ENCODE data around the gene CLCN6. TPM values are rescaled to one million over a fixed set of nuclear protein-coding genes. Genes with fewer than 3 reads are reported as not detected.

CLCN6 gene
- total RNA-seq, 5 donors from 2014 or later (not counting 1 experiment from before 2014, with no cell fraction given) = 17.3 to 23.0 (median 21.3) TPM

GRCh38 chr1:11804666-11805421, 1.1 kb upstream of the CLCN6 start:
- H3K27me3 Mint-ChIP-seq = no peaks in the 10 kb centered on the region
- 8% methylated on average over 10 of the region's 17 CpGs for WGBS (ENCODE audit: insufficient coverage)
- Histone ChIP-seq H3K4me1 (ENCODE audit: control insufficient read depth in 1 of 2, extremely low read depth in 1 of 2, insufficient read depth in 2 of 2, low read length in 2 of 2) (peaks cover 21 to 46% of the 10 kb centered on the region in 2 experiments), H3K36me3 (ENCODE audit: control insufficient read depth in 2 of 2, extremely low read depth in 1 of 2, insufficient read depth in 1 of 2, low read length in 1 of 2) (peaks cover 2 to 23% of the 10 kb centered on the region in 2 donors), H3K9me3 (no peaks in the 10 kb centered on the region), H3K27ac (ENCODE audit: low read length) (peak overlapping the region; percentile 84), H3K27me3 (replicated peaks in 1 of 2; ENCODE audit: control insufficient read depth in 2 of 2, extremely low read depth in 1 of 2, insufficient read depth in 2 of 2, low read length in 1 of 2) (no peaks in the 10 kb centered on the region), H3K4me3 (ENCODE audit: control insufficient read depth in 1 of 2, extremely low read depth in 1 of 2, low read length in 1 of 2) (peak overlapping the region; percentile 86 to 90)
- ATAC-seq (replicated peaks in 1 of 4) (no peak), DNase-seq (peak in 14 of 35 experiments; percentile 6 to 57 (median 18))
- H3K4me1 Mint-ChIP-seq = peaks cover 52 to 65% (median 59%) of the 10 kb centered on the region in 3 donors
- peak overlapping the region; percentile 57 to 97 for H3K27ac Mint-ChIP-seq
- H3K9me3 Mint-ChIP-seq = no peaks in the 10 kb centered on the region
- ChIA-PET POLR2A (no interaction called here), CTCF (no interaction called here)
- peaks cover 18% of the 10 kb centered on the region for H3K36me3 Mint-ChIP-seq
- peak overlapping the region; percentile 92 to 97 (median 93) for H3K4me3 Mint-ChIP-seq

GRCh38 chr1:11806307-11806936, 431 bp downstream of the CLCN6 start:
- Histone ChIP-seq H3K36me3 (ENCODE audit: control insufficient read depth in 2 of 2, extremely low read depth in 1 of 2, insufficient read depth in 1 of 2, low read length in 1 of 2) (peaks cover 2 to 14% of the 10 kb centered on the region in 2 donors), H3K4me3 (ENCODE audit: control insufficient read depth in 1 of 2, extremely low read depth in 1 of 2, low read length in 1 of 2) (peak overlapping the region; percentile 86 to 90), H3K27ac (ENCODE audit: low read length) (peak overlapping the region; percentile 84), H3K27me3 (replicated peaks in 1 of 2; ENCODE audit: control insufficient read depth in 2 of 2, extremely low read depth in 1 of 2, insufficient read depth in 2 of 2, low read length in 1 of 2) (no peaks in the 10 kb centered on the region), H3K9me3 (no peaks in the 10 kb centered on the region), H3K4me1 (ENCODE audit: control insufficient read depth in 1 of 2, extremely low read depth in 1 of 2, insufficient read depth in 2 of 2, low read length in 2 of 2) (peaks cover 21 to 46% of the 10 kb centered on the region in 2 experiments)
- ATAC-seq (replicated peaks in 1 of 4) (peak; percentile 60 to 69 (median 64)), DNase-seq (no peak)
- CTCF ChIA-PET = interaction anchor here in 1 of 2 donors (0.6 to 1.8 kb wide), 4 partner anchors 101 to 1331 kb away, joined by 3 to 5 read pairs (median 4); partner anchors contain the start of gene MIIP
- Mint-ChIP-seq H3K4me1 (peaks cover 52 to 62% (median 61%) of the 10 kb centered on the region in 3 donors), H3K9me3 (no peaks in the 10 kb centered on the region), H3K27ac (peak overlapping the region; percentile 95 to 97), H3K4me3 (peak overlapping the region; percentile 92 to 97 (median 93)), H3K36me3 (peaks cover 12% of the 10 kb centered on the region), H3K27me3 (no peaks in the 10 kb centered on the region)
- WGBS (ENCODE audit: insufficient coverage) = 0% methylated on average over 13 of the region's 20 CpGs
- POLR2A ChIA-PET = interaction anchor here (0.6 to 1.6 kb wide), 5 partner anchors 101 to 534 kb away, joined by 3 to 11 read pairs (median 6); no protein-coding TSS in a partner anchor

- peak in 1 of 35 experiments; percentile 11 for DNase-seq
Measured at GRCh38 chr1:11807133-11807532, 1.1 kb downstream of the CLCN6 start.

GRCh38 chr1:11813021-11813420, 7.0 kb downstream of the CLCN6 start:
- POLR2A ChIA-PET = no interaction called here
- peaks cover 13 to 15% (median 15%) of the 10 kb centered on the region in 3 donors for H3K4me1 Mint-ChIP-seq
- H3K9me3 ChIP-seq = no peaks in the 10 kb centered on the region
- ATAC-seq (replicated peaks in 1 of 4) (no peak), DNase-seq (no peak)
- no peak overlapping the region for H3K27ac Mint-ChIP-seq
- WGBS (ENCODE audit: insufficient coverage) = 83% methylated on average over 1 of the region's 5 CpGs
- no peak overlapping the region for H3K4me3 Mint-ChIP-seq
- H3K9me3 Mint-ChIP-seq = no peaks in the 10 kb centered on the region
- H3K4me3 ChIP-seq (ENCODE audit: control insufficient read depth in 1 of 2, extremely low read depth in 1 of 2, low read length in 1 of 2) = no peak overlapping the region
- CTCF ChIA-PET = no interaction called here
- no peak overlapping the region for H3K27ac ChIP-seq (ENCODE audit: low read length)
- peaks cover 44% of the 10 kb centered on the region for H3K36me3 Mint-ChIP-seq
- no peaks in the 10 kb centered on the region for H3K27me3 ChIP-seq (replicated peaks in 1 of 2; ENCODE audit: control insufficient read depth in 2 of 2, extremely low read depth in 1 of 2, insufficient read depth in 2 of 2, low read length in 1 of 2)
- no peaks in the 10 kb centered on the region for H3K4me1 ChIP-seq (ENCODE audit: control insufficient read depth in 1 of 2, extremely low read depth in 1 of 2, insufficient read depth in 2 of 2, low read length in 2 of 2)
- no peaks in the 10 kb centered on the region for H3K27me3 Mint-ChIP-seq
- peaks cover 0 to 48% of the 10 kb centered on the region in 2 donors for H3K36me3 ChIP-seq (ENCODE audit: control insufficient read depth in 2 of 2, extremely low read depth in 1 of 2, insufficient read depth in 1 of 2, low read length in 1 of 2)

More at GRCh38 chr1:11807133-11807532, 1.1 kb downstream of the CLCN6 start:
- Histone ChIP-seq H3K27me3 (replicated peaks in 1 of 2; ENCODE audit: control insufficient read depth in 2 of 2, extremely low read depth in 1 of 2, insufficient read depth in 2 of 2, low read length in 1 of 2) (no peaks in the 10 kb centered on the region), H3K4me1 (ENCODE audit: control insufficient read depth in 1 of 2, extremely low read depth in 1 of 2, insufficient read depth in 2 of 2, low read length in 2 of 2) (peaks cover 21 to 44% of the 10 kb centered on the region in 2 experiments), H3K36me3 (ENCODE audit: control insufficient read depth in 2 of 2, extremely low read depth in 1 of 2, insufficient read depth in 1 of 2, low read length in 1 of 2) (peaks cover 2 to 17% of the 10 kb centered on the region in 2 donors), H3K27ac (ENCODE audit: low read length) (peak overlapping the region; percentile 84), H3K9me3 (no peaks in the 10 kb centered on the region), H3K4me3 (ENCODE audit: control insufficient read depth in 1 of 2, extremely low read depth in 1 of 2, low read length in 1 of 2) (no peak overlapping the region)
- WGBS (ENCODE audit: insufficient coverage) = no CpG with 5 or more reads among the region's 2 CpGs
- peak overlapping the region; percentile 92 to 97 (median 93) for H3K4me3 Mint-ChIP-seq
- ATAC-seq (replicated peaks in 1 of 4) = no peak
- H3K9me3 Mint-ChIP-seq = no peaks in the 10 kb centered on the region
- peaks cover 18% of the 10 kb centered on the region for H3K36me3 Mint-ChIP-seq
- no peaks in the 10 kb centered on the region for H3K27me3 Mint-ChIP-seq
- CTCF ChIA-PET = interaction anchor here in 1 of 2 donors (1.7 to 1.8 kb wide), 2 partner anchors 101 to 103 kb away, joined by 4 read pairs; no protein-coding TSS in a partner anchor
- peaks cover 47 to 57% (median 55%) of the 10 kb centered on the region in 3 donors for H3K4me1 Mint-ChIP-seq
- H3K27ac Mint-ChIP-seq = peak overlapping the region; percentile 39 to 97
- POLR2A ChIA-PET = interaction anchor here (1.1 to 1.6 kb wide), 3 partner anchors 101 to 103 kb away, joined by 3 to 11 read pairs (median 7); no protein-coding TSS in a partner anchor

GRCh38 chr1:11817192-11817591, 11.2 kb downstream of the CLCN6 start:
- DNase-seq = no peak
- Histone ChIP-seq H3K4me1 (ENCODE audit: control insufficient read depth in 1 of 2, extremely low read depth in 1 of 2, insufficient read depth in 2 of 2, low read length in 2 of 2) (no peaks in the 10 kb centered on the region), H3K36me3 (ENCODE audit: control insufficient read depth in 2 of 2, extremely low read depth in 1 of 2, insufficient read depth in 1 of 2, low read length in 1 of 2) (peaks cover 12 to 55% of the 10 kb centered on the region in 2 donors), H3K27ac (ENCODE audit: low read length) (no peak overlapping the region), H3K9me3 (no peaks in the 10 kb centered on the region), H3K27me3 (replicated peaks in 1 of 2; ENCODE audit: control insufficient read depth in 2 of 2, extremely low read depth in 1 of 2, insufficient read depth in 2 of 2, low read length in 1 of 2) (no peaks in the 10 kb centered on the region), H3K4me3 (ENCODE audit: control insufficient read depth in 1 of 2, extremely low read depth in 1 of 2, low read length in 1 of 2) (no peak overlapping the region)
- H3K4me1 Mint-ChIP-seq = peaks cover 0 to 7% (median 4%) of the 10 kb centered on the region in 3 donors
- no peak overlapping the region for H3K27ac Mint-ChIP-seq
- CTCF ChIA-PET = interaction anchor here in 1 of 2 donors (0.5 kb wide), 1 partner anchor 416 kb away, joined by 8 read pairs; no protein-coding TSS in a partner anchor
- H3K36me3 Mint-ChIP-seq = peaks cover 44% of the 10 kb centered on the region
- POLR2A ChIA-PET = no interaction called here
- no peak overlapping the region for H3K4me3 Mint-ChIP-seq
- 100% methylated on average over 12 of the region's 12 CpGs for WGBS (ENCODE audit: insufficient coverage)
- H3K27me3 Mint-ChIP-seq = no peaks in the 10 kb centered on the region
- no peak for ATAC-seq (replicated peaks in 1 of 4)
- H3K9me3 Mint-ChIP-seq = no peaks in the 10 kb centered on the region

- 93% methylated on average over 2 of the region's 3 CpGs for WGBS (ENCODE audit: insufficient coverage)
- Mint-ChIP-seq H3K36me3 (peaks cover 43% of the 10 kb centered on the region), H3K27me3 (no peaks in the 10 kb centered on the region), H3K9me3 (no peaks in the 10 kb centered on the region), H3K27ac (no peak overlapping the region), H3K4me3 (no peak overlapping the region), H3K4me1 (no peaks in the 10 kb centered on the region)
- no peaks in the 10 kb centered on the region for H3K4me1 ChIP-seq (ENCODE audit: control insufficient read depth in 1 of 2, extremely low read depth in 1 of 2, insufficient read depth in 2 of 2, low read length in 2 of 2)
- ATAC-seq (replicated peaks in 1 of 4) (no peak), DNase-seq (no peak)
- no peak overlapping the region for H3K4me3 ChIP-seq (ENCODE audit: control insufficient read depth in 1 of 2, extremely low read depth in 1 of 2, low read length in 1 of 2)
- ChIA-PET CTCF (no interaction called here), POLR2A (interaction anchor here in 1 of 2 donors (0.6 kb wide), 1 partner anchor 9 kb away, joined by 3 read pairs; no protein-coding TSS in a partner anchor)
- H3K27me3 ChIP-seq (replicated peaks in 1 of 2; ENCODE audit: control insufficient read depth in 2 of 2, extremely low read depth in 1 of 2, insufficient read depth in 2 of 2, low read length in 1 of 2) = no peaks in the 10 kb centered on the region
- H3K36me3 ChIP-seq (ENCODE audit: control insufficient read depth in 2 of 2, extremely low read depth in 1 of 2, insufficient read depth in 1 of 2, low read length in 1 of 2) = peaks cover 18 to 55% of the 10 kb centered on the region in 2 donors
- H3K9me3 ChIP-seq = no peaks in the 10 kb centered on the region
- H3K27ac ChIP-seq (ENCODE audit: low read length) = no peak overlapping the region
Measured at GRCh38 chr1:11822091-11822490, 16.1 kb downstream of the CLCN6 start.
